Measurements from ENCODE around the gene INSYN1.
"Not testable (repeated sequence)": the region's sequence is repeated elsewhere in the genome, so short reads cannot be mapped to it uniquely, and the experiment has no call there.

INSYN1 gene

DNA sequence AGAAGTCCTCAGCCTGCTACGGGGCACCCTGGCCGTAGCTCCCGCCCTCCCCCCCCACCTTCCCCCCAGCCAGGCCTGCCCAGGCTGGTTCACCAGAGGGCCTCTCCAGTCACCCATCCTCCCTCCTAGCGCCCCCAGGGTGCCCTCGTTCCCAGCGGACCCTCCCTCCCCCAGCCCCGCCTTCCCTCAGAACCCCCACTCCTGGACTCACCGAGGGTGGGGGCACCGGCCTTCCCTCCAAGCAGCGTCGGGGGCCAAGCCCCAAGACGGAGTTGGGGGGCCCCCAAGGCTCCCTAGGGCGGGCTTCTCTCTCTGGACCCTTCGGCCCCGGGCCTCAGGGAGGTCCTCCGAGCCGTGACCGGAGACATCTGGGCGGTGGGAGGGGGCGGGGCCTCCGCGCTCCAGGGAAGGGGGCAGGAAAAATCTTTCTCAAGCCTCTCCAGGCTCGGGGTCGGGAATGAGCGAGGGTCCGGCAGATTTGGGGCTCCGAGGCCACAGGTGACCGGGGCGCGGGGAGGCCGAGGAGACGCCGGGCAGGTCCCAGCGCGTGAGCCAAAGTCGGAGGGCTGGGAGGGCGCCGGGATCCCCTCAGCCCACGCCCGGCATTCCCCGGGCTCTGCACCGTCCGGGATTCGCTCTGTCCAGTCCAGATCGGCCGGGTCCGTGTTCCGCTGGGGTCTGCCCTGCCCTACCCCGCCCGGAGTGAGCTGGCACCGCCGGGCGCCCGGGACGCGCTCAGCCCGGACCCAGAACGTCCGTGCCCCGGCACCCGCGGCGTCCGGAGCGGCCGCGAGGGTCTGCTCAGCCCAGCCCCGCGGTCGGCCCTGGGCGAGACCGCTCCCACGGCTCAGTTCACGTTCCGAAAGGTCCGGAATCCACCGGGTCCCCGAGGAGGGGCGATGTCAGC is 999 bp downstream of the INSYN1 start:
- no peak for DNase-seq
- in situ Hi-C loops (cut with MboI; ENCODE audit: low pct_unique_long_range_greater_than_20kb, low sequenced_read_pairs) = no loop called here

DNA sequence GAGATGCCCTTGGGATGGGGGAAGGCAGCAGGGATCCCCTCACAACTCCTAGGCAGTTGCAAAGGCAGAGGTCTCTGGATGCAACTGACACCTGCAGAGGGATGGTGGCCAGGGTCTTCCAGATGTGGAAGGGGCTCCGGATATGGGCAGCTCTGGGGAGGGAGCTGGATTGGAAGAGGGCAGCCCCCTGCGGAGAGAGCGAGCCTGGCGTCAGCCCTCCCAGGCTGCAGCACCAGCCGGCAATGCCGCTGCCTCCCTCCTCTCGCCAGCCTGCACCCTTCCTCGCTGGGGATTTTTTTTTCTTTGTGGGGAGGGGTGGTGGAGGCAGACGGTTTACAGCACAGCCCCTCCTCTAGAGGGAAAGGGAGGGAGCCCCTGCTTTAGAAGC is 1.6 kb downstream of the INSYN1 start:
- no peak for DNase-seq
- in situ Hi-C loops (cut with MboI; ENCODE audit: low pct_unique_long_range_greater_than_20kb, low sequenced_read_pairs) = no loop called here

DNA sequence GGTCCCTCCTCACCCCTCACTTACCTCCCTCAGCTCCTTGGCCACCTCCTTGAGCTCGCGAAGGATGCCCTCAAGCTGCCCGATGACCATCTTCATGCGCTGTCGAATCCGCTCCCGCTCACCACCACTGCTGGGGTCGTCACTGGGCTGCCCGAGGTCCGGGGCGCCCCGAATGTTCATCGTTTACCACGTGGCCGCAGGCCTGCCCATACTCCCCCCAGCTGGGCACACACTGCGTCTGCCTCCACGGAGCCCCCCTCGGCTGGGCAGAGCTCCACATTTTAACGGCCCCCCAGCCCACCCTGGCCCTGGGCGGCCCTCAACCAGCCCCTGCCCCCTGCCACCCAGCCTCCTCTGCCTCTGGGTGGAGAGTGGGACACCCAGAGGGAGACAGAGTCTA is 2.2 kb downstream of the INSYN1 start:
- no peak for DNase-seq
- in situ Hi-C loops (cut with MboI; ENCODE audit: low pct_unique_long_range_greater_than_20kb, low sequenced_read_pairs) = no loop called here

DNA sequence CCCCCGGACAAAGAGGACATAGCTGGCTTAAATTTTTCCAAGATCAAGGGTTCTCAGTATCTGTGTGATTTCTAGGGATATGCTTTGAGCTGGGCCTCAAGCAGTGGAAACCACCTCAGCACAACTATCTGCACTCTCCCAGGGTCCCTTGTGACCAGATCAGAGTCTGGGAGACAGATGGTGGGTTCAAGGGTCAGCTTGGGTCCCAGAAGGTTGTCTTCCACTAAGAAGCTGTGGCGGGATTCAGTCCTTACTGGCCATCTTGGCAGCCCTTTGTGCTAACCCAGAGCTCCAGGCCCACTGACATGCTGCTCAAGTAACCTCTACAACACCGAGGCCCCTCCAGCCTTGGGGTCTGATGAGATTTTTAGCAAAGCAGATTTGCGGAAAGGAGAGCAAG is 2.7 kb downstream of the INSYN1 start:
- in situ Hi-C loops (cut with MboI; ENCODE audit: low pct_unique_long_range_greater_than_20kb, low sequenced_read_pairs) = no loop called here
- DNase-seq = no peak

DNA sequence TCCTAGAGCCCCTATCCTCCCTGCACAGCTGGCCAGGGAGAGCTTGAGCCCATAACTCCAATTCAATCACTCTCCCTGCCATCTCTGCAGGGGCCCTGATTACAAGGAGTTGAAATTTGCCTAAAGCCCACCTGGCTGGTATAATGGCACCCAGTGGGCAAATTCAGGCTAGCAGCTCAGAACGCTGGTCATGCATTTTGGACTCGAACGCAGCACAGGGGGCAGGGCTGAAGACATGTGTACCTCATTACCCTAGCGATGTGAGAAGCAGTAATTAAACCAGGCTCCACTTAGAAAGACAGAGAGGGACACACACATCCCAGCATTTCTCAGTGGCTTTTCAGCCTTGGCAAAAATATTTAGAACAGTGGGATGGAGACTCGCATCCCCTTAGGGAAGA is 3.2 kb downstream of the INSYN1 start:
- no peak for DNase-seq
- in situ Hi-C loops (cut with MboI; ENCODE audit: low pct_unique_long_range_greater_than_20kb, low sequenced_read_pairs) = no loop called here

DNA sequence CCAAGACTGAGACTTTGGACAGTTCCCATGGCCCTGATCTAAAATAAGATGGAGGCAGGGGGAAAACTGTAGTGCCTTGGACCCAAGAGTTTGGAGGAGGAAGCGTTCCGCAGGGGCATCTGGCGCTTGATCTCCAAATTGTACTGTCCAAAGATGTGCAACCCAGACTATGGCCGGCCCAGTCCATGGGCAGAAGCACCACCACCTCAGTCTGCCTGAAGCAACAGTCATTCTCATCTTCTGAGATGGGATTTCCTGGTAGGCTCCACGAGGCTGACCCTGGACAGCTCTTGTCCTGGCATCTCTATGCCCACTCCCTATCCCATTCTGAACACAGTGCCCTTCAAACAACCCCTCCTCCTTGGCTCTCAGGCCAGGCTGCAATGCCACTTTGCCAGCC is 3.6 kb downstream of the INSYN1 start:
- in situ Hi-C loops (cut with MboI; ENCODE audit: low pct_unique_long_range_greater_than_20kb, low sequenced_read_pairs) = no loop called here
- DNase-seq = no peak

DNA sequence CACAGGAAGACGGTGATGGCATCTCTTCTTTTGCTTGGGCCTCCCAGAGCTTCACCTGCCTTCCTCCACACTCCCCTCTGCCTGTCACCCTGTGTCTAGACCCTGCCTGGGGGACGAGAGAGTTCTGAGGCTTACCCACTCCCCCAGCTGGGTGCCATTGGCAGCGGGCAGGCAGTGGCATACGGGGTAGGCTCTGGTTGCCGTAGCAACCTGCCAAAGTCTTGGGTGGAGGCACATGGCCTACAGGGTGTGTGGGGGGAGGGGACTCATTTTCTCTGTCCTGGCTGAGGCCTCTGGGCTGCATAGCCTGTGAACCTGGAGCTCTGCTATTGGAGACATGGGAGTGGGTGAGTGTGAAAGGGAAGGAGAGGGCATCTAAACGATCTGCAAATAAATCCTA is 4.4 kb downstream of the INSYN1 start:
- in situ Hi-C loops (cut with MboI; ENCODE audit: low pct_unique_long_range_greater_than_20kb, low sequenced_read_pairs) = no loop called here
- no peak for DNase-seq

DNA sequence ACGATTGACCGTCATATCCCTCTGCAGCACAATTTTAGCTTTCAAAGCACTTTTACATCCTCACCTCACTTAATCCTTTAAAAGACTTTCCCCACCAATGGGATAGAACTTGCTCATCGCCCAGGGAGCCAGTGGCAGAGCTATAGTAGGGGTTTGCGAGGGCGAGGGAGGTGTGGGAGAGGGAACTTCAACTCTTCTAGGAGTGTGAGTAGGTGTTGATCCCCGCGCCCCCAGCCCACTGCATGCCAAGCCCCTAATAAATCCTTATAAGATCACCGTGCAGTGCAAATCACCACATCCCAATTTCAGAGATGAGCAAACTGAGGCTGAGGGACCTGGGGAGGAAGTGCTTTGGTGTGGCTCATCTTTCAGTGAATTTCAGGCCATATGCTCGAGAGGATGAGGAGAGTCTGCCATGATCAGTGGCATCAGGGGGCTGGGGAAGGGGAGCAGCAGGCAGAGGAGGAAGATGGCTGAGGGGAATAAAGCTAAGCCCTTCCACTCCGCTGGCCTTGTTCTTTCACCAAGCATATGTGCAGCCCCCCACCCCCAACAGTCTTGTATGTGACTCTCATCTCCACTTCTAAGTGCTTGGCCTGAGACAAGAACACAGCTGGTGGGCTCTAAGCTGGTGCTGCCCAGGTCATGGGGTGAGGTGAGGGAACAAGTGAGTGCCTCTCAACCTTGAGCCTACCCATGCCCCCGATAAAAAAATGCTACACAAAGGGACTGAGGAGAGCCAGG is 5.1 kb downstream of the INSYN1 start:
- in situ Hi-C loops (cut with MboI; ENCODE audit: low pct_unique_long_range_greater_than_20kb, low sequenced_read_pairs) = no loop called here
- no peak for DNase-seq

DNA sequence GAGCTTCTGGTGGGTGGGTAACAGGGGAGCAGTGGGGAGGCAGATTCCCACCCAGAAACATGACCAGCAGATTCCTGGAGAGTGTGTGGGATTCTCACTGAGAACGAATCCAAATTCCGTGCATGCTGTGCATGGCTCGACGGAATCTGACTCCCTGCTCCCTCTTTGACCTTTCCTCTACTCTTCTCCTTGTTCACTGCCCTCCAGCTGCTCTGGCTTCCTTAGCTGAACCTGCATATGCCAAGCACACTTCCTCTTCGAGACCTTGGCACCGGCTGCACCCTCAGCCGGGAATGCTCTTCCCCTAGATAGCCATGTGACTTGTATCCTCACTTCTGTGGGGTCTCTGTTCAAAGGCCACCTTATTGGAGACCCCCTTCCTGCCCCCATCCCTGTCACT is 6.3 kb downstream of the INSYN1 start:
- no peak for DNase-seq

DNA sequence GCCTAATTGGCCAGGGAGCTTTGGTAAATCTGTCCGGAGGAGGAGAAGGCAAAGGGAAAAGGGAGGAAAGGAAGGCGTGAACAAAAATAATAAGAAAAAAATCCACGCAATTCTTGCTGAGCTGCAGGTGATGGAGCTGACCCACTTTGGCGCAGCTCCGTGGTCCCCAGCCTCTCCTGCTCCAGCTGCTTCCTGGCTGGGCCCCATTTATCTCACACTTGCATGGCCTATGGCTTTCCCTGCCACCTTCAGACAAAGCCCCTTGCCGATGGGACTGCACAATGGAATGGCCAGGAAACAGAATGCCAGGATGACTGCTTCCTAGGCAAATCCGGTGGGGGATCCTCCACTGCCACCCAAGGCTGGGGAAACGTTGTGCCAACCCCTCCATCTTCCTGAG is 6.9 kb downstream of the INSYN1 start:
- in situ Hi-C loops (cut with MboI; ENCODE audit: low pct_unique_long_range_greater_than_20kb, low sequenced_read_pairs) = no loop called here
- DNase-seq = no peak

More for the DNA sequence above, 6.3 kb downstream of the INSYN1 start:
- in situ Hi-C loops (cut with MboI; ENCODE audit: low pct_unique_long_range_greater_than_20kb, low sequenced_read_pairs) = no loop called here

DNA sequence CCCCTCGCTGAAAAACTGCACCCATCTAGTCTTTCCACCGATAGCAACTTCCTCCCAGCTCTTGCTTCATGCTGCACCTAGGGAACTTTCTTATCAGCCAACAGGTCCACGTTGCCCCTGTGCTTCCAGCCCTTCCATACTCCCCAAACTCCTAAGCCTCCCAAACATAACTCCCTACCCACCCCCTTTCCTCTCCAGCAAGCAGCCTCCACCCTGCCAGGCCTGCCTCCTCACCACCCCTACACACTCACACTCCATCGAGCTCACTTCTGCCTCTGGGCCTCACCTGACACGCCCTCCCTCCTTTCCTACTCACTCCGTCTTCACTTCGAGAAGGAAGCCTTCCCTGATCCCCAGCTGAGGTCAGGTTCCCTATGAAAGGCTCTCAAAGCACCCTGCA is 8.1 kb downstream of the INSYN1 start:
- in situ Hi-C loops (cut with MboI; ENCODE audit: low pct_unique_long_range_greater_than_20kb, low sequenced_read_pairs) = no loop called here
- no peak for DNase-seq

DNA sequence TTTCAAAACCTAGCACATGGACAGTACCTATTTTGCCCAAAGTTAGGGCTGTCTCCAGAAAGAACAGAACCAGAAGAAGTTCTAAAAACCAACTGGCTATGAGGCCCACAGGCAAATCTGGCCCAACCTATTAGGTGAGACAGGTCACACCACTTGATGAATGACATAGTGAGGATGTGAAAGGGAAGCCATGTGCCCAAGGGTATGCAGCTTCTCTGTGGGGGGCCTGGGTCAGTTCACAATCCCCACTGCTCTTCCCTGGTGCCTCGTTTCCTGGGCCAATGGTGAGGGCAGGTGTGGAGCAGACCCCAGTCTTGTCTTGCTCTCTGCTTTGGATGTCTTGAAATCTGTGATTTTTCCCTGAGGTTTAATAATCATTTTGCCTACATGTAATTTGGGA is 8.9 kb downstream of the INSYN1 start:
- DNase-seq = no peak
- in situ Hi-C loops (cut with MboI; ENCODE audit: low pct_unique_long_range_greater_than_20kb, low sequenced_read_pairs) = no loop called here

DNA sequence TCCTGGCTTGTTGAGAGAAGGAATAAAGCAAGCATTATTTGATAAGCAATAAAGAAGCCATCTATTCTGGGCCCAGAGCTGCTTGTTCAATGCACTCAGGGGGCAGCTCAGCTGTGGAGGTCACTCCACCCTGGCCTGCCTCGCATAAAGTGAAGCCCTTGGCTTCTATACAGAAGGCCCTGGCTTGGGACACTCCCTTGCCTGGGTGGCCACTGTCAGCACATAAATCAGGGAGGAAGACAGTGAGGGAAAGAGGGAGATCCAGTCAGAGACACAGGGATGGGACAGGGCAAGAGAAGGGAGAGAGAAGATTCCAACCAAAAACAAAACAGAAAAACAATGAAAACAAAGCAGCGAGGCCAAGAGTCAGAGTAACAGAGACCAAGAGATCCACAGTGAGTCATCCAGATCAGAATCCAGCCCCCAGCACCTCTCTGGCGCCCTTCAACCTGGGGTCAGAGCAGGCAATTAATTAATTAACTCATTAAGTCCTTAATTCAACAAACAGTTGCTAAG is 11.8 kb downstream of the INSYN1 start:
- in situ Hi-C loops (cut with MboI; ENCODE audit: low pct_unique_long_range_greater_than_20kb, low sequenced_read_pairs) = no loop called here
- no peak for DNase-seq

DNA sequence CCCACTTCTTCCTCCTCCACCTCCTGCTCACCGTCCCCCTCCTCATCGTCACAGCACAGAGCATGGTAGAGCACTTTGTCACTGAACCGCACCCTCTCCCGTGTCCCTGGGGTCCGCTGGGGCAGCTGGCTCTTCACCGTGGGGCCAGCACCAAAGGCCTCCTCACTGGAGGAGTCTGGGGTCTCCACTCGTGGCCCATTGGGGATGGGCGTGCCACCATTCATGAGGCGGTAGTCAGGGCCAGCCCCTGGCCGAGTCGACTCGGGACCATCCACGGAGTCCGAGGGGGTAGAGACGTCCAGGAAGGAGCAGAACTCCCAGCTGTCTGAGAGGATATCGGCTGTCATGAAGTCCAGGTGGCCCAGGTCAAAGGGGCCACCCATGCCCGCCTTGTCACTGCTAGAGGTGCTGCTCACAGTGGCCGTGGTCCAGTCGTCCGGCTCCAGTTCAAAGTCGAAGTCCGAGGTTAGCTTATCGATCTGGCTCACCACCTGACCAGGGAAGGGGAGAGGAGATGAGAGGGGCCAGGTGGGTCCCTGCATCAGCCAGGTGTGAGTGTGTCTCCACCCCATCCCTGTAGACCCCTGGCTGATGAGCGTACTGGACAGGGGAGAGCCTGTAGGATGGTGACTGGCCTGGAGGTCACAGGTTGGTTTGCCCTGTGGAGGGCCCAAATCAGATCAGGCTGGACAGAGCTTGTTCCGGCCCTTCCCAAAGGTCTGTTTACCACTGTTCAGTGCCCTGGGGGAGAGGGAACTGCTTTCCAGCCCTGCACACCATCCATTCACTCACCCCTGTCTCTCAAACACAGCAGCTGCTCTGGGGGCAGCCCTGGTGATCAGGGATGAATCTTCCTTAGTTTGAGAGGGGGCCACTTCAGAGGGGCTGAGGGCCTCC is 12.8 kb downstream of the INSYN1 start:
- in situ Hi-C loops (cut with MboI; ENCODE audit: low pct_unique_long_range_greater_than_20kb, low sequenced_read_pairs) = no loop called here
- DNase-seq = no peak

DNA sequence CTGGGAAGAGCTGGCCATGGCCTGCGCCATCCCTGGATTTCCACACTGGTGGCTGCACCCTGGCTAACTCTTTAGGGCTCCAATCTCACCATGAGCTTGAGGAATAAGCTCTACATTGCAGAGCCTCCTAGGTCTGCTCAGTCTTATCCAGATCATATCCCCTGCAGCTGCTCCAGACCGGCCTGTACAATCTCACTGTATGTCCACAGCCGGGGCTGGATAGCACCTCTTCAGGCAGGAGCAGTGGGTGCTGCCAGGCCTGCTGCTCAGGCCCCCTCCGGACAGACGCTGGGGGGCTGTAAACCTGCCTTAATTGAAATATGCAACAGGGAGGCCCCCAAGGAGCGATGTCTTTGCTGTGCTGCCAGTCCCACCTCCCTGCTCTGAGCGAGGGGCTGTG is 15.6 kb downstream of the INSYN1 start:
- DNase-seq = no peak
- in situ Hi-C loops (cut with MboI; ENCODE audit: low pct_unique_long_range_greater_than_20kb, low sequenced_read_pairs) = no loop called here

DNA sequence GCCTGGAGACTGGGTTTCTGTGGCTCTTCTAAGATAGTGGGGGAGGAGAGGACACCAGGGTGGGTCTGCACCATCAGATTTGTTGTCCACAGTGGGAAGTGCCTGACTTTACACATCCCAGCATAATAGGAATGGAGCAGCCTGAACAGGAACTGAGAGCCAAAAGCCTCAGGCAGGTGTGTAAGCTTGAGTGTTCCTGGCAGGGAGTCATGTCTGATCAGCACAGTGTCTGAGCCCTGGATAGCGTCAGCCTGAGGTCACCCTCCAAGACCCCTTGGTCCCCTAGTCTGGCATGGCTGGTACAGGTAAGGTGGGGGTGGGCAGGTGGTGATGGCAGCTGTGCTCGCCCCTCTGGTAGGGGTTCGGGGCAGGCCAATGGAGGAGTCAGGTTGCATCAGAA is 20.2 kb downstream of the INSYN1 start:
- in situ Hi-C loops (cut with MboI; ENCODE audit: low pct_unique_long_range_greater_than_20kb, low sequenced_read_pairs) = no loop called here

DNA sequence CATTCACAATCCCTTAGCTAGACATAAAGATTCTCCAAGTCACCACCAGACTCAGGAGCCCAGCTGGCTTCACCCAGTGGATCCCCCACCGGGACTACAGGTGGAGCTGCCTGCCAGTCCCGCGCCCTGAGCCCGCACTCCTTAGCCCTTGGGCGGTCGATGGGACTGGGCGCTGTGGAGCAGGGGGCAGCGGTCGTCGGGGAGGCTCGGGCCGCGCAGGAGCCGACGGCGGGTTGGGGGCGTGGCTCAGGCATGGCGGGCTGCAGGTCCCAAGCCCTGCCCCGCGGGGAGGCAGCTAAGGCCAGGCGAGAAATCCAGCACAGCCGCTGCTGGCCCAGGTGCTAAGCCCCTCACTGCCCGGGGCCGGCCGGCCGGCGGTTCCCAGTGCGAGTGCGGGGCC is 21.1 kb downstream of the INSYN1 start:
- DNase-seq; in situ Hi-C loops (cut with MboI; ENCODE audit: low pct_unique_long_range_greater_than_20kb, low sequenced_read_pairs): not testable (repeated sequence)

More for the DNA sequence above, 20.2 kb downstream of the INSYN1 start:
- no peak for DNase-seq

DNA sequence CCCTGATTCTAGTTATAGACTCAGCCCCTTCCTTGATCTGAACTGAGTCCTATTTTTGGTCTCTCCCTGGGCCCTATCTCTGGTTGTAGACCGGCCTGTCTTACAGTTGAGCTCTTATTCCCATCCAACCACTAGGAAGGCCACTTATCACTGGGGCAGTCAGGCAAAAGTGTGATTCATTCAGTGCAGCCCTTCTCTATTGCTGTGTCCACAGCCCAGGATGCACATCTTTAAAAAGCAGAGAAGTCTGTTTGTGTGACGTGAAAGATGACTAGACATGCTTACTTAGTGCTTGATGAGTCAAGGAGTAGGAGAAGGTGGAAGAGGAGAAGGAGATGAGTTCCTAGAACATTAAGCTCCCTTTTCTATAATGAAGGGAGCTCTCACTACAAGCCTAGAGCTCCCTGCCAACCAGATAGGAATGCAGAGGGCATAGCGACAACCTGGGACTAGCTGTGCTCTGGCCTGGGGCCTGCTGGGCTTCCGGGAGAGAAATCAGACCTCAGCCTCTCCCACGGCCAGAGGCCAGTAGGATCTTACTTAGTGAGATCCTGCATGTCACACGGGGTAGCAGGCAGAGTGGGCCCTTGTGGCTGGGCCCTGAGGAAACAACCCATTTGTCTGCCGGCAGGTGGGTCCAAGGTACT is 25.7 kb downstream of the INSYN1 start:
- DNase-seq = no peak
- in situ Hi-C loops (cut with MboI; ENCODE audit: low pct_unique_long_range_greater_than_20kb, low sequenced_read_pairs) = no loop called here

DNA sequence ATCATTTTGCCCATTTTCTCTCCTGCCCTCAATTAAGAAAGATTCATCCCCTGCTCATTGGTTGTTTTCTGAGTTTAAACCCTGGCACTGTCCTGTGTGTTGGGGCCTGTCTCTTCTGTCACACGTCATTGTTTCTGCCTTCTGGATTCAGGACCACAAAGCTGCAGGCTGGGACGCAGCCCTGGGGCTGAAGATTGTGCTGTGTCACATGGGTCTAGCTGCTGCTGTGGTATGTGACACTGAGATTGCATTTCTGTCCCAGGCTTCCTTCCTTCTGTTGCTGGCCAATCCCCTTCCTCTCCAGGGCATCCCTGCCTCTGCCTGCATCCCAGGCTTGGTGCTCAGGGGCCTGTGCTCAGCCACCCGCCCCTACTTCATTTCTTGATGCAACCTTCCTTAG is 28.9 kb downstream of the INSYN1 start:
- in situ Hi-C loops (cut with MboI; ENCODE audit: low pct_unique_long_range_greater_than_20kb, low sequenced_read_pairs) = no loop called here
- DNase-seq = no peak

Data from KBM-7 (cell line).